ENCODE data around the gene ADAM8. TPM values are rescaled to one million over a fixed set of nuclear protein-coding genes. Genes with fewer than 3 reads are reported as not detected.

The ADAM8 gene
- total and polyA plus RNA-seq, 2 of the 8 experiments (the other 6 are each of a cell fraction or from before 2014, with no cell fraction given), result 4.6 TPM

DNA sequence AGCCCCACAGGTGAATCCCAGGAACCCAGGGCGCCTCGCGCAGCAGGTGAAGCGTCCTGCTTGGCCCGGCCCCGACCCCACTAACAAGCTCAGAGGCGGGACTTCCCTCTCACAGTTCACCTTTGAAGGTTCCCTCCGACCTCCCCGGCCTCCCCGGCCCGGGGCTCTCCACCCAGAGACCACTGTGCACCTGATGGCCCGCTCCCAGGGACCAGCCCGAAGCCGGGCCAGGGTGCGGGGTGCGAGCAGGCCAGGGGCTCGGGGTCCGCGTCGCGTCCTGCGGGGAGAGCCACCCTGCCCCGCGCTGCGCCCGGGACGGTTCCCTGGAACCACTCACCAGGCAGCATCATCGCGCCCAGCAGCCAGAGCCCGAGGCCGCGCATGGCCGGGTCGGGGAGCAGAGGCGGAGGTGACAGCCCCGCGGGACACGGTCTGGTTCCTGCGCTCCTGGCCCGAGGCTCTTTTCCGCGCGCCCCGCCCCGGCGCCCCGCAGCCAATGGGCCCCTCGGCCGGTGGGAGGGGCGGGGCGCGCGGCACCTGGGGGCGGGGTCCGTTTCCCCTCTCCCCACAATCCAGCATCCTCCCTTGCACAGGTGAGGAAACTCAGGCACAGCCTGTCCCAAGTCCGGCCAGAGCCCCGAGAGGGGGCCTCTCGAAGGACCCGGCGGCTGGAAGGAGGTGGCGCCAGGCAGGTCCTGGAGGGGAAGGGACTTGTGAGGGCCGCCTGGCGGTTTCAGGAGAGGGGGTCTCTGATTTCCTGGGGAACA, at the start of gene ADAM8 (continued):
- no peak for TF ChIP-seq NANOG (IDR thresholded peaks at IDR 0.05; ENCODE audit: insufficient read depth, low read depth, low read length, poor library complexity, severe bottlenecking)
- no peak for TF ChIP-seq GTF2F1 (IDR thresholded peaks at IDR 0.05; ENCODE audit: borderline replicate concordance, low read depth, low read length)
- TF ChIP-seq HDAC2 (IDR thresholded peaks at IDR 0.05; ENCODE audit: borderline replicate concordance in 1 of 2, low read depth in 2 of 2, low read length in 2 of 2), result no peak
- TF ChIP-seq, protein P1, sequence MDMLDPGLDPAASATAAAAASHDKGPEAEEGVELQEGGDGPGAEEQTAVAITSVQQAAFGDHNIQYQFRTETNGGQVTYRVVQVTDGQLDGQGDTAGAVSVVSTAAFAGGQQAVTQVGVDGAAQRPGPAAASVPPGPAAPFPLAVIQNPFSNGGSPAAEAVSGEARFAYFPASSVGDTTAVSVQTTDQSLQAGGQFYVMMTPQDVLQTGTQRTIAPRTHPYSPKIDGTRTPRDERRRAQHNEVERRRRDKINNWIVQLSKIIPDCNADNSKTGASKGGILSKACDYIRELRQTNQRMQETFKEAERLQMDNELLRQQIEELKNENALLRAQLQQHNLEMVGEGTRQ (IDR thresholded peaks at IDR 0.05; ENCODE audit: low read length), result no peak
- 0 out of 2 replicates have a peak, but pooled peaks have one; percentile 37 for TF ChIP-seq GABPA (IDR thresholded peaks at IDR 0.05; ENCODE audit: borderline replicate concordance, insufficient read depth, low read length)
- no peak for TF ChIP-seq JUN (IDR thresholded peaks at IDR 0.05; ENCODE audit: low read depth, low read length)
- TF ChIP-seq, protein P2, sequence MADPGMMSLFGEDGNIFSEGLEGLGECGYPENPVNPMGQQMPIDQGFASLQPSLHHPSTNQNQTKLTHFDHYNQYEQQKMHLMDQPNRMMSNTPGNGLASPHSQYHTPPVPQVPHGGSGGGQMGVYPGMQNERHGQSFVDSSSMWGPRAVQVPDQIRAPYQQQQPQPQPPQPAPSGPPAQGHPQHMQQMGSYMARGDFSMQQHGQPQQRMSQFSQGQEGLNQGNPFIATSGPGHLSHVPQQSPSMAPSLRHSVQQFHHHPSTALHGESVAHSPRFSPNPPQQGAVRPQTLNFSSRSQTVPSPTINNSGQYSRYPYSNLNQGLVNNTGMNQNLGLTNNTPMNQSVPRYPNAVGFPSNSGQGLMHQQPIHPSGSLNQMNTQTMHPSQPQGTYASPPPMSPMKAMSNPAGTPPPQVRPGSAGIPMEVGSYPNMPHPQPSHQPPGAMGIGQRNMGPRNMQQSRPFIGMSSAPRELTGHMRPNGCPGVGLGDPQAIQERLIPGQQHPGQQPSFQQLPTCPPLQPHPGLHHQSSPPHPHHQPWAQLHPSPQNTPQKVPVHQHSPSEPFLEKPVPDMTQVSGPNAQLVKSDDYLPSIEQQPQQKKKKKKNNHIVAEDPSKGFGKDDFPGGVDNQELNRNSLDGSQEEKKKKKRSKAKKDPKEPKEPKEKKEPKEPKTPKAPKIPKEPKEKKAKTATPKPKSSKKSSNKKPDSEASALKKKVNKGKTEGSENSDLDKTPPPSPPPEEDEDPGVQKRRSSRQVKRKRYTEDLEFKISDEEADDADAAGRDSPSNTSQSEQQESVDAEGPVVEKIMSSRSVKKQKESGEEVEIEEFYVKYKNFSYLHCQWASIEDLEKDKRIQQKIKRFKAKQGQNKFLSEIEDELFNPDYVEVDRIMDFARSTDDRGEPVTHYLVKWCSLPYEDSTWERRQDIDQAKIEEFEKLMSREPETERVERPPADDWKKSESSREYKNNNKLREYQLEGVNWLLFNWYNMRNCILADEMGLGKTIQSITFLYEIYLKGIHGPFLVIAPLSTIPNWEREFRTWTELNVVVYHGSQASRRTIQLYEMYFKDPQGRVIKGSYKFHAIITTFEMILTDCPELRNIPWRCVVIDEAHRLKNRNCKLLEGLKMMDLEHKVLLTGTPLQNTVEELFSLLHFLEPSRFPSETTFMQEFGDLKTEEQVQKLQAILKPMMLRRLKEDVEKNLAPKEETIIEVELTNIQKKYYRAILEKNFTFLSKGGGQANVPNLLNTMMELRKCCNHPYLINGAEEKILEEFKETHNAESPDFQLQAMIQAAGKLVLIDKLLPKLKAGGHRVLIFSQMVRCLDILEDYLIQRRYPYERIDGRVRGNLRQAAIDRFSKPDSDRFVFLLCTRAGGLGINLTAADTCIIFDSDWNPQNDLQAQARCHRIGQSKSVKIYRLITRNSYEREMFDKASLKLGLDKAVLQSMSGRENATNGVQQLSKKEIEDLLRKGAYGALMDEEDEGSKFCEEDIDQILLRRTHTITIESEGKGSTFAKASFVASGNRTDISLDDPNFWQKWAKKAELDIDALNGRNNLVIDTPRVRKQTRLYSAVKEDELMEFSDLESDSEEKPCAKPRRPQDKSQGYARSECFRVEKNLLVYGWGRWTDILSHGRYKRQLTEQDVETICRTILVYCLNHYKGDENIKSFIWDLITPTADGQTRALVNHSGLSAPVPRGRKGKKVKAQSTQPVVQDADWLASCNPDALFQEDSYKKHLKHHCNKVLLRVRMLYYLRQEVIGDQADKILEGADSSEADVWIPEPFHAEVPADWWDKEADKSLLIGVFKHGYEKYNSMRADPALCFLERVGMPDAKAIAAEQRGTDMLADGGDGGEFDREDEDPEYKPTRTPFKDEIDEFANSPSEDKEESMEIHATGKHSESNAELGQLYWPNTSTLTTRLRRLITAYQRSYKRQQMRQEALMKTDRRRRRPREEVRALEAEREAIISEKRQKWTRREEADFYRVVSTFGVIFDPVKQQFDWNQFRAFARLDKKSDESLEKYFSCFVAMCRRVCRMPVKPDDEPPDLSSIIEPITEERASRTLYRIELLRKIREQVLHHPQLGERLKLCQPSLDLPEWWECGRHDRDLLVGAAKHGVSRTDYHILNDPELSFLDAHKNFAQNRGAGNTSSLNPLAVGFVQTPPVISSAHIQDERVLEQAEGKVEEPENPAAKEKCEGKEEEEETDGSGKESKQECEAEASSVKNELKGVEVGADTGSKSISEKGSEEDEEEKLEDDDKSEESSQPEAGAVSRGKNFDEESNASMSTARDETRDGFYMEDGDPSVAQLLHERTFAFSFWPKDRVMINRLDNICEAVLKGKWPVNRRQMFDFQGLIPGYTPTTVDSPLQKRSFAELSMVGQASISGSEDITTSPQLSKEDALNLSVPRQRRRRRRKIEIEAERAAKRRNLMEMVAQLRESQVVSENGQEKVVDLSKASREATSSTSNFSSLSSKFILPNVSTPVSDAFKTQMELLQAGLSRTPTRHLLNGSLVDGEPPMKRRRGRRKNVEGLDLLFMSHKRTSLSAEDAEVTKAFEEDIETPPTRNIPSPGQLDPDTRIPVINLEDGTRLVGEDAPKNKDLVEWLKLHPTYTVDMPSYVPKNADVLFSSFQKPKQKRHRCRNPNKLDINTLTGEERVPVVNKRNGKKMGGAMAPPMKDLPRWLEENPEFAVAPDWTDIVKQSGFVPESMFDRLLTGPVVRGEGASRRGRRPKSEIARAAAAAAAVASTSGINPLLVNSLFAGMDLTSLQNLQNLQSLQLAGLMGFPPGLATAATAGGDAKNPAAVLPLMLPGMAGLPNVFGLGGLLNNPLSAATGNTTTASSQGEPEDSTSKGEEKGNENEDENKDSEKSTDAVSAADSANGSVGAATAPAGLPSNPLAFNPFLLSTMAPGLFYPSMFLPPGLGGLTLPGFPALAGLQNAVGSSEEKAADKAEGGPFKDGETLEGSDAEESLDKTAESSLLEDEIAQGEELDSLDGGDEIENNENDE (IDR thresholded peaks at IDR 0.05; ENCODE audit: insufficient replicate concordance, low read length), result no peak
- no peak for TF ChIP-seq PHF8 (conservative IDR thresholded peaks at IDR 0.05; ENCODE audit: low read depth, low read length)
